Endodermal cell (in vitro differentiated cells): ENCODE results near the gene SAXO1. TPM values are rescaled to one million over a fixed set of nuclear protein-coding genes. Genes with fewer than 3 reads are reported as not detected.

ENCODE experiments used
- DNase-seq: peaks from one replicate; pipeline ENCODE4 v3.0.0-alpha.2; 2017
- H3K27ac ChIP-seq: 2 replicates; pipeline ENCODE4 v1.5.1; 2013; ENCODE audit warnings: mild to moderate bottlenecking, low read depth, low read length, moderate library complexity
- H3K27me3 ChIP-seq: 2 replicates; pipeline ENCODE4 v1.6.1; 2013; ENCODE audit warnings: mild to moderate bottlenecking, low read length, moderate library complexity; ENCODE audit not compliant: insufficient read depth, control insufficient read depth, poor library complexity, severe bottlenecking
- H3K36me3 ChIP-seq: 2 replicates; pipeline ENCODE4 v1.7.0; 2013; ENCODE audit warnings: mild to moderate bottlenecking, low read length, moderate library complexity; ENCODE audit not compliant: control insufficient read depth, insufficient read depth
- H3K4me1 ChIP-seq: one replicate; pipeline ENCODE4 v1.7.0; 2013; ENCODE audit warnings: low read length; ENCODE audit not compliant: control insufficient read depth, insufficient read depth
- H3K4me3 ChIP-seq: 2 replicates; pipeline ENCODE4 v1.5.1; 2013; ENCODE audit warnings: mild to moderate bottlenecking, low read length, moderate library complexity
- H3K9ac ChIP-seq: 2 replicates; pipeline ENCODE4 v1.6.1; 2013; ENCODE audit warnings: mild to moderate bottlenecking, low read length, moderate library complexity; ENCODE audit not compliant: poor library complexity, severe bottlenecking; ENCODE audit errors: extremely low read depth
- H3K9me3 ChIP-seq: 2 replicates; pipeline ENCODE4 v1.6.1; 2013; ENCODE audit warnings: mild to moderate bottlenecking, low read length, moderate library complexity; ENCODE audit not compliant: control insufficient read depth
- H3K27ac Mint-ChIP-seq: 2 replicates; pipeline ENCODE4 v1.8.0; 2020; ENCODE audit warnings: mixed read lengths
- H3K27me3 Mint-ChIP-seq: 2 replicates; pipeline ENCODE4 v1.8.0; 2021; ENCODE audit warnings: mild to moderate bottlenecking, mixed read lengths; ENCODE audit not compliant: insufficient read depth
- H3K36me3 Mint-ChIP-seq: 2 replicates; pipeline ENCODE4 v1.8.0; 2020; ENCODE audit warnings: low read depth, mixed read lengths
- H3K4me1 Mint-ChIP-seq: 2 replicates; pipeline ENCODE4 v1.8.0; 2020; ENCODE audit warnings: mixed read lengths
- H3K4me3 Mint-ChIP-seq: 2 replicates; pipeline ENCODE4 v1.8.0; 2020; ENCODE audit warnings: mild to moderate bottlenecking, moderate library complexity, mixed read lengths
- H3K9me3 Mint-ChIP-seq: 2 replicates; pipeline ENCODE4 v1.8.0; 2020; ENCODE audit warnings: mild to moderate bottlenecking, mixed read lengths
- WGBS, 2 experiments: methylation state at CpG; one replicate each; pipeline versions ENCODE4 v1.1.5 to v1.1.7; 2013; ENCODE audit warnings: missing lambda C conversion rate in 2 of 2, mixed read lengths in 1 of 2; ENCODE audit not compliant: insufficient coverage in 1 of 2, insufficient read length in 1 of 2; 5-methylcytosine and 5-hydroxymethylcytosine counted together
- total RNA-seq, 2 donors: library from RNA; stranded (reverse); fragmentation: NEBNext Ultra II Directional in 1 of 2; extraction: Animal tissue kit (Norgen Biotek cat#: 25700) in 1 of 2; gene quantifications; 2 replicates in 1 of 2; 3 replicates in 1 of 2; pipeline ENCODE4 v1.2.1, GENCODE V29; 2021
- TF ChIP-seq, protein P1 (sequence below): fragments of 200-600 bp; sonication (generic); conservative IDR thresholded peaks from 2 replicates; pipeline ENCODE4 v1.5.0; 2021; ENCODE audit warnings: antibody characterized with exemption, mild to moderate bottlenecking

SAXO1 gene
- total RNA-seq, 2 donors from 2014 or later = 0.04 to 1.2 TPM

DNA sequence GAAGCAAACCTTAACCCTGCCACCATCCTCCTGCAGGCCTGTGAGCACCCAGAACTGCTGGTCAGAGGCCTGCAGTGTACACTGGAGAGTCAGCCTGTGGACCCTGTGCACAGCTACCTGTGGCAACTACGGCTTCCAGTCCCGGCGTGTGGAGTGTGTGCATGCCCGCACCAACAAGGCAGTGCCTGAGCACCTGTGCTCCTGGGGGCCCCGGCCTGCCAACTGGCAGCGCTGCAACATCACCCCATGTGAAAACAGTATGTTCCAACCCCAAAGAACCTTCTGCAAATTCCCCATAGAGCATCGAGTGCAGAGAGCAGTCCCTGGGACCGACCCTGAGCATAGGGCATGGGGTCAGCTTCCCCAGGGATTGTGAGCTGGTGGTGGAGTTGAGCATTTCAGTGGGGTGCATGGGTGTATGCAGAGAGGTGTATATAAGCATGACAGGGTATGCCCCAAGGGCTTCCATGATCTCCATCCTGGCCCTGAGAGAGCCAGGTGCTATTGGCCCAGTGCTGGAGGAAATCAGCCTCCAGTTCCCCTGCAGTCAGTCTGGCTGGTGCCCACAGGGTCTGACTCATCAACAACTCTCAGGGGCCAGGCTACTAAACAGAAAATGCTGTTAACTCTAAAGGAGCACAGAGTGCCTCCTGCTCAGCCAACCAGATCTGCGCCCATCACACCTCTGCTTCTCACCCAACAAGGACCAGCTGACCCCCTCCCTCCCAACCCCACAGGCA lies 126.2 kb downstream of the SAXO1 start:
- WGBS, 2 experiments = 83 to 95% methylated on average over 2 to 9 of the region's 9 CpGs
- Histone ChIP-seq H3K9ac (no peak overlapping the region), H3K27ac (no peak overlapping the region), H3K4me3 (no peak overlapping the region), H3K9me3 (peaks cover 10% of the 10 kb centered on the region), H3K4me1 (peaks cover 10% of the 10 kb centered on the region), H3K27me3 (no peaks in the 10 kb centered on the region), H3K36me3 (no peaks in the 10 kb centered on the region)
- Mint-ChIP-seq H3K27ac (no peak overlapping the region), H3K27me3 (peaks cover 2% of the 10 kb centered on the region), H3K4me1 (peaks cover 7% of the 10 kb centered on the region), H3K9me3 (peaks cover 12% of the 10 kb centered on the region), H3K36me3 (no peaks in the 10 kb centered on the region), H3K4me3 (no peak overlapping the region)
- TF ChIP-seq, protein P1, sequence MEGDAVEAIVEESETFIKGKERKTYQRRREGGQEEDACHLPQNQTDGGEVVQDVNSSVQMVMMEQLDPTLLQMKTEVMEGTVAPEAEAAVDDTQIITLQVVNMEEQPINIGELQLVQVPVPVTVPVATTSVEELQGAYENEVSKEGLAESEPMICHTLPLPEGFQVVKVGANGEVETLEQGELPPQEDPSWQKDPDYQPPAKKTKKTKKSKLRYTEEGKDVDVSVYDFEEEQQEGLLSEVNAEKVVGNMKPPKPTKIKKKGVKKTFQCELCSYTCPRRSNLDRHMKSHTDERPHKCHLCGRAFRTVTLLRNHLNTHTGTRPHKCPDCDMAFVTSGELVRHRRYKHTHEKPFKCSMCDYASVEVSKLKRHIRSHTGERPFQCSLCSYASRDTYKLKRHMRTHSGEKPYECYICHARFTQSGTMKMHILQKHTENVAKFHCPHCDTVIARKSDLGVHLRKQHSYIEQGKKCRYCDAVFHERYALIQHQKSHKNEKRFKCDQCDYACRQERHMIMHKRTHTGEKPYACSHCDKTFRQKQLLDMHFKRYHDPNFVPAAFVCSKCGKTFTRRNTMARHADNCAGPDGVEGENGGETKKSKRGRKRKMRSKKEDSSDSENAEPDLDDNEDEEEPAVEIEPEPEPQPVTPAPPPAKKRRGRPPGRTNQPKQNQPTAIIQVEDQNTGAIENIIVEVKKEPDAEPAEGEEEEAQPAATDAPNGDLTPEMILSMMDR = no peak
- DNase-seq = no peak

DNA sequence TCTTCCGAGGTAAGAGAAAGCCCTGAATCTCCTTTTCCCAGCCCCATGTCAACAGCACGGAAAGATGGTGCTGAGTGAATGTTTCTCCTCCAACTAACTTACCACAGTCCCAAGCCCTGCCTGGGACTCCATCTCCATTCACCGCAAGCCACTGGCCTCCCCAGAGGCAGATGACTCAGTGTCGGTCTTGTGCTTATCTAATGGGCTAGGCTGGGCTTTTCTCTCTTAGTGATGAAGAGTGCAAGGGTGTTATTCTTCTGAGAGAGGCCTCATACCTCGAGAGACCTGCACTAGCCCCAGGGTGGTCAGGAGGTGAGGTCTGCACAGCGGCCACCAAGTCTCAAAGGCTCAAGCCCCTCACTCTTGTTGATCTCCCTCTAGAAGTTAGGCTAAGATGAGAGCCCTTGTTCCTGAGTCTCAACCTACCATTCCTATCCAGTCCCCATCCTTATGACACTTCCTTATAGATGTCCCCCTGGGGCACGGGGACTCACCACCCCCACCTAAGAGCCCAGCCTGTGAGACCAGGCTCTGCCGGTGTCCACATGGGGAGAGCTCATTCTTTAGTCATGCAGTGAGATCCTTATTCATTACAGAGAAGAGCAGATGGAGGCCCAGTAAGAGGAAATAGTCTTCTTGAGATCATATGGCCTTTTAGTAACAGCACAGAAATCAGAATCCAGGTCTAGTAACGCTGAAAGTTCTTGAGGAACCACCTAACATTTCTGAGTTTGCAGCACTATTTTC lies 127.0 kb downstream of the SAXO1 start:
- H3K27me3 Mint-ChIP-seq = peaks cover 2% of the 10 kb centered on the region
- Histone ChIP-seq H3K9me3 (peaks cover 10% of the 10 kb centered on the region), H3K27me3 (no peaks in the 10 kb centered on the region), H3K4me1 (peaks cover 10% of the 10 kb centered on the region), H3K9ac (no peak overlapping the region), H3K4me3 (no peak overlapping the region), H3K36me3 (no peaks in the 10 kb centered on the region), H3K27ac (no peak overlapping the region)
- H3K27ac Mint-ChIP-seq = no peak overlapping the region
- peaks cover 14% of the 10 kb centered on the region for H3K9me3 Mint-ChIP-seq
- peaks cover 4% of the 10 kb centered on the region for H3K4me1 Mint-ChIP-seq
- DNase-seq = no peak
- TF ChIP-seq, protein P1 = no peak
- 91 to 97% methylated on average over 5 to 9 of the region's 9 CpGs for WGBS, 2 experiments
- no peaks in the 10 kb centered on the region for H3K36me3 Mint-ChIP-seq
- no peak overlapping the region for H3K4me3 Mint-ChIP-seq

DNA sequence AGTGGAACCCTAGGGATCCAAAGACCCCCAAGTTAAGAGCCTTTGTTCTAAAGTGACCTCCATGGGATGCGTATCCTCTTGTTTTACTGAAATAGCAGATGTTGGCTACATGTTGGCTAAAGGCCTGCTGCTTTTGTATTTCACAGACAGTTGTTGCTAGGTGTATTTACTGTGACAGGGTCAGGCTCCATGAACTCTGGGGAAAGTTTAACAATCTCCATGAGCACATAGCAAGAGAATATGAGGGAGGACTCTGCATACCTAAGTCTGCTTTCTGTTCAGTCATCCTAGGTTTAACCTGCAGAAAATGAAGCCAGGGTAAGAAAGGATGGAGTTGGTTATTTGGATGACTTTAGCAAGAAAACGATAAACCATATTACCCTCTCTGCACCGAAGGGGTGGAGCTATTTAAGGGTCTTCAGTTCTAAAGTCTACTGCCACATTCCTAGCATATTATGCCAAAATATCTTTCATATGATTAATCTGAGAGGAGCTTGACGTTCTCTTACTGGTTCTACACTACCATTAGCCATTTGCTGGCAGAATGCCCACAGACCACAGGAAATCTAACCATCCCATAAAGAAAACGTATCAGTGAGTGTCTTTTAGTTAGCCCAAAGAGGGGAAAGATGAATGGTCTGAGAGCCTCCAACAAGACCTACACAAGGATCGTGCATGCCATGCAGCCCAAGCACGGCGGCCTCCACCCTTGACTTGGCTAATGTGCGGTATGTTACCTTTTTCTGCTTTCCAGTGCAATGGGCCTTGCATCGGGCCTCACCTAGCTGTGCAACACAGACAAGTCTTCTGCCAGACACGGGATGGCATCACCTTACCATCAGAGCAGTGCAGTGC lies 127.8 kb downstream of the SAXO1 start:
- Mint-ChIP-seq H3K9me3 (peaks cover 14% of the 10 kb centered on the region), H3K4me1 (peaks cover 4% of the 10 kb centered on the region), H3K27me3 (peaks cover 2% of the 10 kb centered on the region), H3K36me3 (no peaks in the 10 kb centered on the region), H3K4me3 (no peak overlapping the region), H3K27ac (no peak overlapping the region)
- peaks cover 10% of the 10 kb centered on the region for H3K9me3 ChIP-seq
- H3K36me3 ChIP-seq = no peaks in the 10 kb centered on the region
- H3K4me1 ChIP-seq = peaks cover 7% of the 10 kb centered on the region
- H3K27me3 ChIP-seq = no peaks in the 10 kb centered on the region
- H3K27ac ChIP-seq = no peak overlapping the region
- H3K9ac ChIP-seq = no peak overlapping the region
- DNase-seq = no peak
- TF ChIP-seq, protein P1 = no peak
- WGBS, 2 experiments = 90 to 93% methylated on average over 7 to 11 of the region's 11 CpGs
- no peak overlapping the region for H3K4me3 ChIP-seq
